Calu3 (cell line): ENCODE data around the gene NEUROD6. TPM values are rescaled to one million over a fixed set of nuclear protein-coding genes. Genes with fewer than 3 reads are reported as not detected.

Experiments used
- BruUV-seq: library from RNA; stranded (reverse); fragments of 400-500 nt; replicated peaks from 2 replicates; lab custom pipeline; 2021; lab: Mats Ljungman, UMichigan
- CTCF ChIA-PET: fragments of 300-600 bp; sonication (Branson Sonifier 250); formaldehyde crosslinking; loops from one replicate; lab custom pipeline; 2022; ENCODE audit warnings: antibody characterized with exemption; lab: Charles Lee
- DNase-seq: peaks from one replicate; pipeline ENCODE4 v3.0.0; 2022
- H3K27ac Mint-ChIP-seq: one replicate; pipeline ENCODE4 v1.8.0; 2022; ENCODE audit warnings: mixed read lengths; ENCODE audit not compliant: unreplicated experiment
- H3K27me3 Mint-ChIP-seq: one replicate; pipeline ENCODE4 v1.8.0; 2022; ENCODE audit warnings: mixed read lengths; ENCODE audit not compliant: unreplicated experiment
- H3K36me3 Mint-ChIP-seq: one replicate; pipeline ENCODE4 v1.8.0; 2022; ENCODE audit warnings: mild to moderate bottlenecking, moderate library complexity, mixed read lengths; ENCODE audit not compliant: insufficient read depth, unreplicated experiment
- H3K4me1 Mint-ChIP-seq: one replicate; pipeline ENCODE4 v1.8.0; 2022; ENCODE audit warnings: mild to moderate bottlenecking, low read depth, mixed read lengths; ENCODE audit not compliant: unreplicated experiment
- H3K4me3 Mint-ChIP-seq: one replicate; pipeline ENCODE4 v1.8.0; 2022; ENCODE audit warnings: mild to moderate bottlenecking, low read depth, moderate library complexity, mixed read lengths; ENCODE audit not compliant: unreplicated experiment
- H3K9me3 Mint-ChIP-seq: one replicate; pipeline ENCODE4 v1.8.0; 2022; ENCODE audit warnings: low read depth, mixed read lengths; ENCODE audit not compliant: unreplicated experiment
- intact Hi-C: fragments of 100-400 bp; cut with micrococcal nuclease; formaldehyde crosslinking; loops from one replicate; pipeline ENCODE4 v1.10.0; 2022; ENCODE audit not compliant: unreplicated experiment
- total RNA-seq: library from RNA; stranded (reverse); gene quantifications from 2 replicates; pipeline ENCODE4 v1.2.3, GENCODE V29; 2022
- TF ChIP-seq, protein P1 (sequence below): fragments of 200-600 bp; IDR thresholded peaks from one replicate; pipeline ENCODE4 v1.8.0; 2022; ENCODE audit warnings: antibody characterized with exemption; ENCODE audit not compliant: unreplicated experiment

NEUROD6 gene
- total RNA-seq, 1 experiment from 2014 or later, result not detected

DNA sequence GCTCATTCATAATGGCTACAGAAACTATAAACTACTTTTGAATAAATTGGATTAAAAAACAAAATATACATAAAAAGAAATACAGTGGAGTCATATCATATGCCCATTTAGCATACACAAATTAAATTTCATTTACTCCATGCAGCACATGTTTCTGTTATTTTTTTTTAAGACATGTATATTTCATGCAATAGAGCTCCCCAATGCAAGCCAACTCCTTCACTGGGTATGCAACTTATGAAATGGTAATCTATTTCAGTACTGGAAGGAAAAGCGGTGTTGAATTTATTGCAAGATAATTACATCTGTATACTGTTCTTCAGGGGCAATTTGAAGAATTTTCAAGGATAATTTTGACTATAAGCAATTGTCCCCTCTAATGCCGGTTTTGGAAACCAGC, 49.9 kb downstream of the NEUROD6 start:
- H3K9me3 Mint-ChIP-seq, result no peaks in the 10 kb centered on the region
- H3K4me3 Mint-ChIP-seq, result no peak overlapping the region
- H3K27me3 Mint-ChIP-seq, result peaks cover 88% of the 10 kb centered on the region
- no peak for DNase-seq
- no TSS peak for BruUV-seq
- H3K27ac Mint-ChIP-seq, result no peak overlapping the region
- CTCF ChIA-PET, result no interaction called here
- intact Hi-C loops, result no loop called here
- H3K36me3 Mint-ChIP-seq, result no peaks in the 10 kb centered on the region
- H3K4me1 Mint-ChIP-seq, result no peaks in the 10 kb centered on the region
- TF ChIP-seq, protein P1, sequence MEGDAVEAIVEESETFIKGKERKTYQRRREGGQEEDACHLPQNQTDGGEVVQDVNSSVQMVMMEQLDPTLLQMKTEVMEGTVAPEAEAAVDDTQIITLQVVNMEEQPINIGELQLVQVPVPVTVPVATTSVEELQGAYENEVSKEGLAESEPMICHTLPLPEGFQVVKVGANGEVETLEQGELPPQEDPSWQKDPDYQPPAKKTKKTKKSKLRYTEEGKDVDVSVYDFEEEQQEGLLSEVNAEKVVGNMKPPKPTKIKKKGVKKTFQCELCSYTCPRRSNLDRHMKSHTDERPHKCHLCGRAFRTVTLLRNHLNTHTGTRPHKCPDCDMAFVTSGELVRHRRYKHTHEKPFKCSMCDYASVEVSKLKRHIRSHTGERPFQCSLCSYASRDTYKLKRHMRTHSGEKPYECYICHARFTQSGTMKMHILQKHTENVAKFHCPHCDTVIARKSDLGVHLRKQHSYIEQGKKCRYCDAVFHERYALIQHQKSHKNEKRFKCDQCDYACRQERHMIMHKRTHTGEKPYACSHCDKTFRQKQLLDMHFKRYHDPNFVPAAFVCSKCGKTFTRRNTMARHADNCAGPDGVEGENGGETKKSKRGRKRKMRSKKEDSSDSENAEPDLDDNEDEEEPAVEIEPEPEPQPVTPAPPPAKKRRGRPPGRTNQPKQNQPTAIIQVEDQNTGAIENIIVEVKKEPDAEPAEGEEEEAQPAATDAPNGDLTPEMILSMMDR, result no peak

Other genes starting within 250 kb of the NEUROD6 start
- 0.95 and 3.8 TPM in 2 replicates for gene ITPRID1, start 173.4 kb upstream of the NEUROD6 start, total RNA-seq